ENCODE results near the gene NRXN3. TPM values are rescaled to one million over a fixed set of nuclear protein-coding genes. Genes with fewer than 3 reads are reported as not detected.

Gene NRXN3
- total RNA-seq, 1 donor from 2014 or later = 11.4 TPM

GRCh38 chr14:79729731-79730130 lies 1559.6 kb downstream of the NRXN3 start:
- H3K36me3 Mint-ChIP-seq = no peaks in the 10 kb centered on the region
- no peak for DNase-seq (ENCODE audit: low spot score in 2 of 2, unreplicated experiment in 2 of 2)
- H3K4me3 Mint-ChIP-seq = no peak overlapping the region
- TF ChIP-seq CTCF (IDR thresholded peaks at IDR 0.05; ENCODE audit: unreplicated experiment) = no peak
- H3K9me3 Mint-ChIP-seq = no peaks in the 10 kb centered on the region
- H3K27me3 Mint-ChIP-seq (ENCODE audit: low read depth) = peaks cover 6% of the 10 kb centered on the region
- peaks cover 33% of the 10 kb centered on the region for H3K4me1 Mint-ChIP-seq
- no peak overlapping the region for H3K27ac Mint-ChIP-seq

GRCh38 chr14:79730196-79730595 lies 1560.0 kb downstream of the NRXN3 start:
- Mint-ChIP-seq H3K36me3 (no peaks in the 10 kb centered on the region), H3K4me1 (peaks cover 29% of the 10 kb centered on the region), H3K27me3 (ENCODE audit: low read depth) (peaks cover 6% of the 10 kb centered on the region), H3K27ac (no peak overlapping the region), H3K4me3 (no peak overlapping the region), H3K9me3 (peaks cover 4% of the 10 kb centered on the region)
- no peak for DNase-seq (ENCODE audit: low spot score in 2 of 2, unreplicated experiment in 2 of 2)
- no peak for TF ChIP-seq CTCF (IDR thresholded peaks at IDR 0.05; ENCODE audit: unreplicated experiment)

DNA sequence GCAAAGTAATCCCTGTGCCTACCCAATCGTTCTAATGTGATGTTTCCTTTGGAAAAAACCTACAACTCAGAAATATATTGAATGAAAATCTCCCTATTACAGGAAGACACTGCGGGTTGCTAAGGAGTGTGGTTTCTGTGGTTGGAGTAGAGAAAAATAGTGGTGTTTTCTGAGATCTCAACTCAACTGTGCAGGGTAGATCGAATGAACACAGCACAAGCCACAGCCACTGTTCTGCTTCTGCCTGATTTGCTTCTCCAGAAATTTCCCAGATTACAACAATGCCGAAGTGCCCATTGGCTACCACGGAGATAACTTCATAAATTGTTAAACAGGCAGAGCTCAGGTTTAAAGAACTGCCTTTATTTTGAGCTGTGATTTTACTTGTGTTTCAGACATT lies 1560.8 kb downstream of the NRXN3 start:
- Mint-ChIP-seq H3K4me3 (no peak overlapping the region), H3K36me3 (peaks cover under 1% of the 10 kb centered on the region), H3K9me3 (peaks cover 11% of the 10 kb centered on the region), H3K27ac (no peak overlapping the region), H3K27me3 (ENCODE audit: low read depth) (peaks cover 6% of the 10 kb centered on the region), H3K4me1 (peaks cover 22% of the 10 kb centered on the region)
- no peak for TF ChIP-seq CTCF (IDR thresholded peaks at IDR 0.05; ENCODE audit: unreplicated experiment)
- no peak for DNase-seq (ENCODE audit: low spot score in 2 of 2, unreplicated experiment in 2 of 2)

DNA sequence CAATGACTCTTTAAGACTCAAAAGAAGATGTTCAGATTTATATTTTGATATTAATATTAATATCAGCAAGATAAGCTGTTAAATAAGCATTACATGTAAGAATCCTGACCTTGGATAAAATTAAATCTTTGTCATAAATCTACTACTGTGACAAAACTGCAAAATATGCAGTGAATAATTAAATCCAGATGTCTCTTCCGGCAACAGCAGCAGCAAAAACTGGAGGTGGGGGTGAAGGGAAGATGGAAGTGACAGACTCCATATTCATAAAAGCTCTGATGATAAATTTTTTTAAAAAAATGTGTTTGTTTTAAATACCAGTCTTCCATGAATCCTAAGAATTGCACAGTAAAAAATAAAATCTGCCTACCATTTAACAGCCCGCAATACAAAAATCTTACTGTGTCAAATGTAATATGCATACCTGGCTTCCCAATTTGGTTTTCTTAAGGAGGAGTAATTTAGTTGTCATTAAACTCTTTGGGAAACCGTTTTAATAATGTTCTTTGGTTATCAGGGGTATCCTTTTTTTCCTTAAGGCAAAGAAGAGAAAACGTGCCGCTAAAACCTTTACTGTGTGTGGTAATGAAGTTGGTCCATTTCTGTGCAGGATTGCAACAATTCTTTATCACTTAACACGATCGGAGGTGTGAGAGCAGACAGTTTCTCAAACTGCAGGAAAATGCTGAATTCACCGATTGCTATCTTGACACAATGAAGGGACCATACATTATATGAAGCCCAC lies 1562.9 kb downstream of the NRXN3 start:
- Mint-ChIP-seq H3K27ac (no peak overlapping the region), H3K9me3 (peaks cover 24% of the 10 kb centered on the region), H3K4me3 (no peak overlapping the region), H3K4me1 (peaks cover 11% of the 10 kb centered on the region), H3K27me3 (ENCODE audit: low read depth) (peaks cover 6% of the 10 kb centered on the region), H3K36me3 (peaks cover 11% of the 10 kb centered on the region)
- no peak for DNase-seq (ENCODE audit: low spot score in 2 of 2, unreplicated experiment in 2 of 2)
- TF ChIP-seq CTCF (IDR thresholded peaks at IDR 0.05; ENCODE audit: unreplicated experiment) = no peak

DNA sequence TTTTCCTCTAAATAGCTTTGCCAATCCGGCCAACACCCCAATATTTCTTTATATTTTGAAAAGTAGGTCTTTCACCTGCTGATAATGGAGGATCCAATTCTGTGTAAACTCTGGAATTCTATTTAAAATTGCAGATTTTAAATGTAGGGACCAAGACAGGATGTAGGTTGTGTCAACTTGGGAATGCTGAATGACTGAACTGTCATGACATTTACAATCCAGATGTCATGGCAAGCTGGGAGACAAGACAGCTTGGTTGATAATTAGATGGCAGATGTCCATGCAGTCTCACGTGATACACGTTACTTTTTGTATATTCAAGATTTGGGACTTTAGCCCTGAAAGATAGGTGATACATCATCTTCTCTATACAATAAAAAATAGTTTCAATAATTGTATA lies 1564.0 kb downstream of the NRXN3 start:
- Mint-ChIP-seq H3K4me1 (peaks cover 5% of the 10 kb centered on the region), H3K4me3 (no peak overlapping the region), H3K27ac (no peak overlapping the region), H3K27me3 (ENCODE audit: low read depth) (peaks cover 2% of the 10 kb centered on the region), H3K36me3 (peaks cover 14% of the 10 kb centered on the region), H3K9me3 (peaks cover 29% of the 10 kb centered on the region)
- no peak for TF ChIP-seq CTCF (IDR thresholded peaks at IDR 0.05; ENCODE audit: unreplicated experiment)
- DNase-seq (ENCODE audit: low spot score in 2 of 2, unreplicated experiment in 2 of 2) = no peak

All from mesothelial cell of epicardium (in vitro differentiated cells).